A549 (cell line): Measurements from ENCODE around the gene BRAT1.

Experiments used
- CEBPB ChIP-seq, 2 experiments: fragments of >200 bp in 1 of 2; sonication (Bioruptor Twin) in 1 of 2; formaldehyde crosslinking in 1 of 2; IDR thresholded peaks; 2 replicates each; pipeline ENCODE4 v1.6.1; 2012 to 2016
- EHMT2 ChIP-seq: fragments of 200-600 bp; sonication (generic); IDR thresholded peaks from 2 replicates; pipeline ENCODE4 v1.6.1; 2016; ENCODE audit warnings: antibody characterized with exemption, low read depth, mild to moderate bottlenecking, moderate library complexity
- FOXS1 ChIP-seq: fragments of 250-450 bp; sonication (Bioruptor Pico); IDR thresholded peaks from 2 replicates; pipeline ENCODE4 v1.5.0; 2020; ENCODE audit warnings: mild to moderate bottlenecking, moderate library complexity
- HOXA7 ChIP-seq: fragments of 250-450 bp; sonication (Bioruptor Pico); IDR thresholded peaks from 2 replicates; pipeline ENCODE4 v1.5.0; 2020; ENCODE audit warnings: mild to moderate bottlenecking, moderate library complexity
- MAZ ChIP-seq: fragments of 150-350 bp; IDR thresholded peaks from 2 replicates; pipeline ENCODE4 v1.6.1; 2014; ENCODE audit warnings: antibody characterized with exemption, low read depth, low read length, borderline replicate concordance
- POLR2A ChIP-seq: IDR thresholded peaks from 2 replicates; pipeline ENCODE4 v1.6.1; 2012; ENCODE audit warnings: mild to moderate bottlenecking, low read length
- SMC3 ChIP-seq: fragments of >200 bp; sonication (Bioruptor Twin); formaldehyde crosslinking; IDR thresholded peaks from 3 replicates; pipeline ENCODE4 v1.6.1; 2018; ENCODE audit warnings: inconsistent platforms
- SREBF2 ChIP-seq: fragments of 450-650 bp; IDR thresholded peaks from 2 replicates; pipeline ENCODE4 v1.6.1; 2014; ENCODE audit warnings: mild to moderate bottlenecking, moderate library complexity
- USF2 ChIP-seq: fragments of 450-650 bp; IDR thresholded peaks from 2 replicates; pipeline ENCODE4 v1.6.1; 2014; ENCODE audit warnings: antibody characterized with exemption
- TF ChIP-seq, protein P1 (sequence below): fragments of >200 bp; sonication (Bioruptor Twin); formaldehyde crosslinking; IDR thresholded peaks from 3 replicates; pipeline ENCODE4 v1.5.1; 2016
- TF ChIP-seq, protein P2 (sequence below): fragments of 150-350 bp; IDR thresholded peaks from 2 replicates; pipeline ENCODE4 v1.6.1; 2014; ENCODE audit warnings: low read depth, mild to moderate bottlenecking, low read length

DNA sequence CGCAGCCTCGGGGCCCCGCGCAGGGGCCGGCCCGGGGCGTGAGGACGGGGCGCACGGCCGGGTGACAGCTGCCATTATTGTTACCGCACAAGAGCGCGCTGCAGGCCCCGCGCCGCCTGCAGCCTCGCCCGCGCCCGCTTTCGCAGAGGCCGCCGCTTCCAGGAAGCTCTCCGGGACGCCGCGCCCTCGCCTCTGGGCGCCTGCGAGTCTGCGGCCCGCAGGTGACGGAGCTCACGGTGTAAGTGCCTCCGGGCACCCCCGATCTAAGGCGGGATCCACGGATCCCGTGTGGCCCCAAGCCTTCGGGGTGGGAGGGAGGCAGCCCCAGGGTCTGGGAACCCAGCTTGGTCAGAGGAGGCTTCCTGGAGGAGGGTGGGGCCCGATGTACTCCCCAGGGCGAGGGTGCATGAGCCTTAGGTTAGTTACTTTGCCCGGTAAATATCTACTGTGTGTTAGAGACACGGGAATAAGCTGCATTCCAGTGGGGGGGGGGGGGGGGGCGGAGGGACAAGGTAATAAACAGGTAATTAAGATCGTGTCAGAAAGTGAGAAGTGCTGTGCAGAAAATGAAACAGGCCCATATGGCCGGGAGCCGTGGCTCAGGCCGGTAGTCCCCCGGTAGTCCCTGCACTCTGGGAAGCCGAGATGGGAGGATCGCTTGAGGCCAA, 4.1 kb upstream of the BRAT1 start:
- TF ChIP-seq HOXA7 (no peak), EHMT2 (no peak), POLR2A (no peak), SMC3 (no peak), MAZ (no peak), CEBPB (IDR thresholded peaks at IDR 0.05) (no peak), USF2 (no peak), SREBF2 (no peak), FOXS1 (CRISPR knock-in tag) (no peak)
- TF ChIP-seq, protein P1, sequence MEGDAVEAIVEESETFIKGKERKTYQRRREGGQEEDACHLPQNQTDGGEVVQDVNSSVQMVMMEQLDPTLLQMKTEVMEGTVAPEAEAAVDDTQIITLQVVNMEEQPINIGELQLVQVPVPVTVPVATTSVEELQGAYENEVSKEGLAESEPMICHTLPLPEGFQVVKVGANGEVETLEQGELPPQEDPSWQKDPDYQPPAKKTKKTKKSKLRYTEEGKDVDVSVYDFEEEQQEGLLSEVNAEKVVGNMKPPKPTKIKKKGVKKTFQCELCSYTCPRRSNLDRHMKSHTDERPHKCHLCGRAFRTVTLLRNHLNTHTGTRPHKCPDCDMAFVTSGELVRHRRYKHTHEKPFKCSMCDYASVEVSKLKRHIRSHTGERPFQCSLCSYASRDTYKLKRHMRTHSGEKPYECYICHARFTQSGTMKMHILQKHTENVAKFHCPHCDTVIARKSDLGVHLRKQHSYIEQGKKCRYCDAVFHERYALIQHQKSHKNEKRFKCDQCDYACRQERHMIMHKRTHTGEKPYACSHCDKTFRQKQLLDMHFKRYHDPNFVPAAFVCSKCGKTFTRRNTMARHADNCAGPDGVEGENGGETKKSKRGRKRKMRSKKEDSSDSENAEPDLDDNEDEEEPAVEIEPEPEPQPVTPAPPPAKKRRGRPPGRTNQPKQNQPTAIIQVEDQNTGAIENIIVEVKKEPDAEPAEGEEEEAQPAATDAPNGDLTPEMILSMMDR: no peak
- TF ChIP-seq, protein P2, sequence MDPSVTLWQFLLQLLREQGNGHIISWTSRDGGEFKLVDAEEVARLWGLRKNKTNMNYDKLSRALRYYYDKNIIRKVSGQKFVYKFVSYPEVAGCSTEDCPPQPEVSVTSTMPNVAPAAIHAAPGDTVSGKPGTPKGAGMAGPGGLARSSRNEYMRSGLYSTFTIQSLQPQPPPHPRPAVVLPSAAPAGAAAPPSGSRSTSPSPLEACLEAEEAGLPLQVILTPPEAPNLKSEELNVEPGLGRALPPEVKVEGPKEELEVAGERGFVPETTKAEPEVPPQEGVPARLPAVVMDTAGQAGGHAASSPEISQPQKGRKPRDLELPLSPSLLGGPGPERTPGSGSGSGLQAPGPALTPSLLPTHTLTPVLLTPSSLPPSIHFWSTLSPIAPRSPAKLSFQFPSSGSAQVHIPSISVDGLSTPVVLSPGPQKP: no peak
